Large intestine (tissue), 3 donors: Measurements from ENCODE around the gene ERI2. TPM values are rescaled to one million over a fixed set of nuclear protein-coding genes. Genes with fewer than 3 reads are reported as not detected.
"Not testable (repeated sequence)": the region's sequence is repeated elsewhere in the genome, so short reads cannot be mapped to it uniquely, and the experiment has no call there.

Source experiments
- DNase-seq, 2 donors: peaks; one replicate each; pipeline versions ENCODE4 v3.0.0 to v3.0.0-alpha.2; 2013
- H3K27ac ChIP-seq: one replicate; pipeline ENCODE4 v1.5.1; 2013; ENCODE audit warnings: low read length
- H3K27me3 ChIP-seq: 2 replicates; pipeline ENCODE4 v1.6.1; 2013; ENCODE audit warnings: low read length; ENCODE audit not compliant: control insufficient read depth, insufficient read depth
- H3K36me3 ChIP-seq: 2 replicates; pipeline ENCODE4 v1.6.1; 2013; ENCODE audit warnings: low read length; ENCODE audit not compliant: control insufficient read depth, insufficient read depth
- H3K4me1 ChIP-seq: one replicate; pipeline ENCODE4 v1.6.1; 2013; ENCODE audit warnings: low read length; ENCODE audit not compliant: control insufficient read depth, insufficient read depth
- H3K4me3 ChIP-seq: one replicate; pipeline ENCODE4 v1.5.1; 2013; ENCODE audit warnings: low read length
- H3K9me3 ChIP-seq: one replicate; pipeline ENCODE4 v1.6.1; 2013; ENCODE audit warnings: mild to moderate bottlenecking, low read depth, low read length, moderate library complexity; ENCODE audit not compliant: control insufficient read depth
- WGBS: methylation state at CpG from one replicate; pipeline ENCODE4 v1.1.5; 2013; ENCODE audit warnings: low lambda C conversion rate; ENCODE audit not compliant: insufficient coverage; 5-methylcytosine and 5-hydroxymethylcytosine counted together
- polyA plus RNA-seq: library from polyadenylated mRNA; unstranded; fragments of 120-200 nt; gene quantifications from one replicate; pipeline ENCODE4 v1.2.1, GENCODE V29; 2013

Gene ERI2
- polyA plus RNA-seq, 1 donor: 35.8 TPM

- no peak overlapping the region for H3K4me3 ChIP-seq
- peaks cover 18% of the 10 kb centered on the region for H3K4me1 ChIP-seq
- H3K27me3 ChIP-seq: no peaks in the 10 kb centered on the region
- no peaks in the 10 kb centered on the region for H3K9me3 ChIP-seq
- no peaks in the 10 kb centered on the region for H3K36me3 ChIP-seq
- H3K27ac ChIP-seq: no peak overlapping the region
- no peak for DNase-seq
Observed at GRCh38 chr16:20767577-20767976, 38.7 kb downstream of the ERI2 start.

GRCh38 chr16:20766294-20766693 lies 40.0 kb downstream of the ERI2 start:
- H3K27ac ChIP-seq: no peak overlapping the region
- no peaks in the 10 kb centered on the region for H3K27me3 ChIP-seq
- peaks cover 18% of the 10 kb centered on the region for H3K4me1 ChIP-seq
- no peaks in the 10 kb centered on the region for H3K36me3 ChIP-seq
- 100% methylated on average over 1 of the region's 5 CpGs for WGBS
- no peak for DNase-seq
- H3K9me3 ChIP-seq: no peaks in the 10 kb centered on the region
- H3K4me3 ChIP-seq: no peak overlapping the region

GRCh38 chr16:20765732-20766131 lies 40.5 kb downstream of the ERI2 start:
- Histone ChIP-seq H3K9me3 (no peaks in the 10 kb centered on the region), H3K27me3 (no peaks in the 10 kb centered on the region), H3K4me3 (no peak overlapping the region), H3K36me3 (no peaks in the 10 kb centered on the region), H3K27ac (no peak overlapping the region), H3K4me1 (peaks cover 18% of the 10 kb centered on the region)
- no CpG with 5 or more reads among the region's 2 CpGs for WGBS
- no peak for DNase-seq

- H3K4me3 ChIP-seq, H3K27me3 ChIP-seq, H3K36me3 ChIP-seq, DNase-seq, H3K9me3 ChIP-seq: not testable (repeated sequence)
- no CpG with 5 or more reads among the region's 1 CpG for WGBS
- Histone ChIP-seq H3K4me1 (peaks cover 18% of the 10 kb centered on the region), H3K27ac (peak overlapping the region; percentile 88)
Observed at GRCh38 chr16:20764448-20764847, 41.8 kb downstream of the ERI2 start.

- WGBS: no CpG with 5 or more reads among the region's 10 CpGs
- H3K27ac ChIP-seq: peak within 1 kb of the TSS; percentile 88
- peak within 1 kb of the TSS; percentile 36 for H3K4me3 ChIP-seq
Observed at GRCh38 chr16:20763461-20764232, 42.6 kb downstream of the ERI2 start, which contains the start of gene ACSM3. ACSM3 (plus strand) TSS chr16:20764014; CDS start chr16:20770035, 6,021 bp downstream.

GRCh38 chr16:20762404-20763123 lies 43.7 kb downstream of the ERI2 start:
- Histone ChIP-seq H3K9me3 (no peaks in the 10 kb centered on the region), H3K27ac (no peak overlapping the region), H3K36me3 (no peaks in the 10 kb centered on the region), H3K4me3 (no peak overlapping the region), H3K4me1 (peaks cover 18% of the 10 kb centered on the region), H3K27me3 (no peaks in the 10 kb centered on the region)
- 85% methylated on average over 3 of the region's 3 CpGs for WGBS
- DNase-seq: no peak

More at GRCh38 chr16:20763461-20764232, 42.6 kb downstream of the ERI2 start, which contains the start of gene ACSM3:
- peak; percentile 95 to 98 for DNase-seq
- H3K4me1 ChIP-seq: peaks cover 18% of the 10 kb centered on the region
- no peaks in the 10 kb centered on the region for H3K27me3 ChIP-seq
- no peaks in the 10 kb centered on the region for H3K36me3 ChIP-seq
- no peaks in the 10 kb centered on the region for H3K9me3 ChIP-seq

- no peaks in the 10 kb centered on the region for H3K27me3 ChIP-seq
- no peaks in the 10 kb centered on the region for H3K9me3 ChIP-seq
- peaks cover 18% of the 10 kb centered on the region for H3K4me1 ChIP-seq
- no CpG with 5 or more reads among the region's 1 CpG for WGBS
- no peaks in the 10 kb centered on the region for H3K36me3 ChIP-seq
- no peak overlapping the region for H3K27ac ChIP-seq
- no peak overlapping the region for H3K4me3 ChIP-seq
- DNase-seq: no peak
Observed at GRCh38 chr16:20761175-20761574, 45.1 kb downstream of the ERI2 start.

- WGBS: no CpG with 5 or more reads among the region's 2 CpGs
- no peak for DNase-seq
- no peaks in the 10 kb centered on the region for H3K27me3 ChIP-seq
- H3K4me1 ChIP-seq: peaks cover 18% of the 10 kb centered on the region
- no peaks in the 10 kb centered on the region for H3K36me3 ChIP-seq
- H3K4me3 ChIP-seq: no peak overlapping the region
- H3K9me3 ChIP-seq: no peaks in the 10 kb centered on the region
- no peak overlapping the region for H3K27ac ChIP-seq
Observed at GRCh38 chr16:20760346-20760745, 45.9 kb downstream of the ERI2 start.

GRCh38 chr16:20755799-20756198 lies 50.5 kb downstream of the ERI2 start:
- not testable (repeated sequence) for DNase-seq, H3K27ac ChIP-seq, H3K4me1 ChIP-seq, H3K27me3 ChIP-seq, H3K9me3 ChIP-seq, H3K36me3 ChIP-seq, H3K4me3 ChIP-seq
- no CpG with 5 or more reads among the region's 5 CpGs for WGBS

- no peak overlapping the region for H3K4me3 ChIP-seq
- no peak overlapping the region for H3K27ac ChIP-seq
- H3K4me1 ChIP-seq: no peaks in the 10 kb centered on the region
- H3K27me3 ChIP-seq: no peaks in the 10 kb centered on the region
- no peak for DNase-seq
- WGBS: no CpG with 5 or more reads among the region's 1 CpG
- no peaks in the 10 kb centered on the region for H3K36me3 ChIP-seq
- no peaks in the 10 kb centered on the region for H3K9me3 ChIP-seq
Observed at GRCh38 chr16:20755238-20755637, 51.0 kb downstream of the ERI2 start.
